ENCODE data around the gene FIP1L1.
"Not testable (repeated sequence)": the region's sequence is repeated elsewhere in the genome, so short reads cannot be mapped to it uniquely, and the experiment has no call there.

The FIP1L1 gene

GRCh38 chr4:53466576-53466975, 89.1 kb downstream of the FIP1L1 start:
- DNase-seq (ENCODE audit: low spot score); FAIRE-seq: not testable (repeated sequence)

GRCh38 chr4:53476232-53477037, 99.0 kb downstream of the FIP1L1 start:
- DNase-seq (ENCODE audit: low spot score) (peak; percentile 86), FAIRE-seq (peak; percentile 73)

DNA sequence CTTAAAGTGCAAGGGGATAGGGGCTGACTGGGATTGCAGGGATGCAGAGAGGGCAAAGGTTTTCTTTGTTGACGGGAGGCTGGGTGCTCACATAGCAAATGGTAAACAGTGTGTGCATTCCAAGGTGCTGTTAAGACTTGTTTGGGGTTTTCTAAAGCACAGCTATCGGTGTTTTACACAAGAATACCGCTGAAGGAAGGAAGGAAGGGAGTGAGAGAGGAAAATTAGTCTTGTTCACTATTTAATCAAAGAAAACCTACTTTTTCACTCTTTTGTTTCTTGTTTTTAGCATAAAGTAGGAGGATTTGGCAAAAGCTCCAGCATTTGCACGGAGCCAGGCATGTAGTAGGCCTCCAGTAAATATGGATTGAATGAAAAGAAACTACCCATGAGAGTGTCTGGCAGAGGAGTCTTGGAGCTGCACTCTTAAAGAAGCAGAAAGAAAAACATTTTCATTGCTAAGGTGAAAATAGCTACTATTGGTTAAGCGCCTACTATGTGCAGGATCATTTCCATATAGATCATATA, 99.7 kb downstream of the FIP1L1 start:
- no peak for FAIRE-seq
- DNase-seq (ENCODE audit: low spot score): no peak

DNA sequence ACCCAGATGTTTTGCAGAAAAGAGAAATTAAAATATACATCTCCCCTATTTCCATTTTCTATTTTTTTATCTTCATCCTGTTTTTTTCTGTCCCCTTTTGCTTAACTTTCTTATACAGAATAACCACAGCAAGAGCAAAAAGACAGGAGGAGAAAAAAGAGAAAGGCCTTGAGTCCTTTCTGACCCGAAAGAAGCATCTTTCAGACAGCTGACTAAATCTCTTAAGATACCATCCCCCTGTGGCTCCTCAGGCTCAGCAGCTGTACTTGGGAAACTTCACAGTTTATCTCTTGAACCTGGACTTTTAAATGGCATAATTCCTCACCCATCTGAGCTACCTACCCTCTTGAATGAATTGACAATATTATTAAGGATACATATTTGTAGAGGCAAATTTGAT, 100.2 kb downstream of the FIP1L1 start:
- DNase-seq (ENCODE audit: low spot score) (no peak), FAIRE-seq (no peak)

DNA sequence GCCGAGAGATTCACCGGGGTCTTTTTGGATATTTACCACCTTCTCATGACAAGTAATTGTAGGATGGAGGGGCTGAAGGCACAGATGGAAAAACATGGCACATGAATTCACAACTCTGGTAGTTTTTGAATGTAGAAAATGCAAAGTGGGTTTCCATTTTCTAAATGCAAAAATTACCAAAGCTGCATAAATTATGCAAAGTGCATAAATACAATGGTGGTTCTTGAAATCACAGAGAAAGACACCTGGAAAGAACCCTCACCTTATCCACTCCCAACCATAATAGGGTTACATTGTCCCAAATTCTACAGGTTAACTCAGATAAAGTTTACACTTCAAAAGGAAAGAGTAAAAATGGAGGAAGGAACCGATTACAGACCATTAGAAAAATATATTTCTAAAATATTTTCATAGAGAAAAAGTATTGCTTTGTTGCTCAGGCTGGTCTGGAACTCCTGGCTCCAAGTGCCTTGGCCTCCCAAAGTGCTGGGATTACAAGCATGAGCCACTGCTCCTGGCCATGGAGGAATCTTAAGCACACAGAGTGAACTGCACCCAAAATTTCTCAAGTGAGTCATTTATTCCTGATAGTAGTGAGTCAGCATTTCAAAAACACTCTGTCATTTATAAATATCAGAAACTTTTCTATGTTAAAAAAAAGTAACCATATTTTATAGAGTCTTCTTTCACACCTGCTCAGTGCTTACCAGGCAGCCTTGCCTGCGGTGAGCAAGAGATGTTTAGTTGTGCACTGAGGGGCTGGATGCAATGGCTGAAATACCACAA, 101.4 kb downstream of the FIP1L1 start:
- FAIRE-seq (peak; percentile 67), DNase-seq (ENCODE audit: low spot score) (peak; percentile 66)

- DNase-seq (ENCODE audit: low spot score): peak; percentile 47
- FAIRE-seq: peak; percentile 64
Observed at GRCh38 chr4:53479736-53480525, 102.5 kb downstream of the FIP1L1 start.

- no peak for FAIRE-seq
- DNase-seq (ENCODE audit: low spot score): no peak
Observed at GRCh38 chr4:53480909-53481308, 103.5 kb downstream of the FIP1L1 start.

GRCh38 chr4:53481586-53481985, 104.1 kb downstream of the FIP1L1 start:
- DNase-seq (ENCODE audit: low spot score) (no peak), FAIRE-seq (no peak)

GRCh38 chr4:53483250-53483649, 105.8 kb downstream of the FIP1L1 start:
- FAIRE-seq (no peak), DNase-seq (ENCODE audit: low spot score) (no peak)

DNA sequence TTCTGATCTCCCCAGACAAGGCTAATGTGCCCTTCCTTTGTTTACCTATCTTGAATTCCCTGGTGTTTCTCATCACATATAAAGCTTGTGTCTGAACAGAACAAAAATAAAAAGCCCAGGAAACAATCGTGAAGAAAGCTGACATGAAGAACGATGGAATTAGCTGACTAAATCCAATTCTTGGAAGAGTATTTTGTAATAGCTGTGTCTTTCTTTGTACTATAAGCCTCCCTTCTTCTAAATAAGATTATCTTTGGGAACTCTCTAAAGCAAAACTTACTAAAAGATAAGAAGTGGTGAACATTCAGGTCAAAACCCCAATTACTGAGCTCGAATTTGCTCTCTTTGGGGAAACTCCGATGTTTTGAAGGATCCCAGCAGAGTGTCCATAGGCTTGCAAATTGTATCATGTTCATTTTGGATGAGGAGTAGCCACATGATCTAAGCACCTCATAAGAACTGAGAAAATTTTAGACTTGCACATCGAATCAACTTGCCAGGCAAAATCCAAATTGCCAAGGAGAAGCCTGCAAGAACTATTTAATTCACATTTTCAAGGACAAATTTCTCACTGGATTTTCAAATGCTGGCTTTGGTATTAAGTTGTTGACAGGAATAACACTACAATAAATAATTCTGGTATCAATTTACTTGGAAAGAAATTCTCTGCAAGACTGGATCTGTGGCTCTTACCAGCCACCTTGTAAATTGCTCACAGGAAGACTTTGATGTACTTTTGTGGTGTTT, 107.6 kb downstream of the FIP1L1 start:
- DNase-seq (ENCODE audit: low spot score) (no peak), FAIRE-seq (no peak)

DNA sequence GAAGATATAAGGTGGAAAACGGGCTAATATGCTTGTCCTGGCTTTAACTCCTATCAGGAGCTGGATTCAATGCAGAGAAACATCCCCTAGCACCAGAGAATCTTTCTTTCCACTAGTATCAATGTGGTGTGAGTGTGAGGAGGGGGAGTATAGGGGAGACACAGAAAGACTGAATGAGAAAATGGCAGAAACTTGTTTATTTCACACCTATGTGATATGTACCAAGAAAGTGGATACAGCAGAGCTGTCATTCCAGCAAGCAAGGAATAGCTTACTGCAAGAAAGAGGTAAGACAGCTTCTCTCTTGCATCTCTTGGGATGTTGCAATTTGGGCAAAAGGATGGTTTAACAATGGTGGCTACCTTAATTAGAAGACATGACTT, 108.2 kb downstream of the FIP1L1 start:
- FAIRE-seq (no peak), DNase-seq (ENCODE audit: low spot score) (no peak)

DNA sequence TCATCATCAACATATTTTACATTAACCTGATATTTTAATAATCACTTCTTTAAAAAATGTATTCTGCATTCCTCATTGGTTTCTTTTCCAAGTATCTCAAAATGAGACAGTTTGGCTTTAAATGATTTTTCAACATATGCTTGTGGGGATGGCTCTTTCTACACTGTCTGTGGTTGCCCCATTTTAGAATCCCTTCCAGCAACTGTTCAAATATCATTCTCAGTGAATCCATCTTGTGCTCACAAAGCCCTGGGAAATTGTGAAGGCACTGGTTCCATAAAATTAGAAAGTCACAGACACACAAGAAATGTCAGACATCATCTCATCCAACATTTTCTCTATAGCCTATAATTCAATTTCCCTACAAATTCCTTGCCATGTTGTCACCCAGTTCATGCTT, 110.3 kb downstream of the FIP1L1 start:
- DNase-seq (ENCODE audit: low spot score) (peak; percentile 19), FAIRE-seq (no peak)

DNA sequence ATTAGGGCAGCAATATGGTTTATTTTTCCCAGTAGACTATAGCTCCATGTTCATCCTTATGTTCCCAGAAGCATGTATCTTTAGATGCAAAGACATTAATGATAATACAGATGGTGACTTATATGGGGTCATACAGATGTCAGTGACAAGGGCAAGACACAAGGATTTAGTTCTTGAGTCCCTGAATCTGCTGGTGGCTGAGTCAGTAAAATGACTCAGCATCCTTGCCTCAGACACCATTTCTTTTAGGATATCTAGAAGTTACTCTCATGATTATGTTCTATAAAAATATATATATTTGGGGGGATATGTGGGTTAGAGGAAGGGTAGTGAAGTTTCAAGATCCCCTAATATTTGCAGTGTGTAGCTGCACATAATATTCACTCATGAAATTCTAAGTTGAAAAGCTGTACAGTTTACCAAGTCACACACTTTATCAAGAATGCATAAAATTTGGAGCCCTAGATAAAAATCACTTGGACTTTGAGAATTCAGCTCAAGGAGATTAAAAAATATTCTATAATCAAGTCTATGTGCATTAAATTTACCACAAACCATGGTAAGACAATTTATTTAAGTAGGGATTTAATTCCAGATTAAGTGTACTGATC, 111.9 kb downstream of the FIP1L1 start:
- FAIRE-seq: peak; percentile 86
- DNase-seq (ENCODE audit: low spot score): peak; percentile 53

DNA sequence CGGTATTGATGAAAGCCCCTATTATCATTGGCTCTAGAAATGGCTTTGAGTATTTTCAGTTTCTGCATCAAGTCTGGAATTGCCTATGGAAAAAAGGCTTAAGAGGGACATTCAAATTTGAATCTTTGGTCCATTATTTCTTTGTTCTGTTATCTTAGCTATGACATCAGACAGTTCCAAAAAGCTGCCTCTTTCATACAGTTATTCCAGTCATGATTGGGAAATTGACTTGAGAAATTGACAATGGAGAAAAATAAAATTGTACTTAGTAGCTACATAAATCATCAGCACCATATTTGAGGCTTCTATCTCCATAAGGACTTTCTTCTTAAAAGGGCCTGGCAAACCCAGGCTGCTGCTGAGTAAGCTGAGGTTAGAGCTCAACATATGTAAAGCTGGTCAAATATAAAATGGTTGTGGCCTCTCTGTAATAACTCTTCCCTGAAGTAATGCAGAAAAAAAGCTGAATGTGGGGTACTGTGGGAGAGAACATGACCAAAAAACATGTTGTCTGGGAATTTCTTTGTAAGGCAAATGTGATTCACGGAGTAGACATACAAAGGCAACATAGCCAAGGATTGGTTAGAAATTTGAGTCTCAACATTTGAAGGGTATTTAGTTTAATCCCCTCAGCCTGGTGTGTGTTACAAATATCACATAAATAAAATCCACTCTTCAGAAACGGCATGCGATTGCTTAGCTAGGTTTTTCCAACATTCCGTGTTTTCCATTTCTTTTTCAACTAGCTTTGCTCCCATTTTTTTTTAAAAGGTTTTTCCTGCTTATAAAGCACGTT, 112.9 kb downstream of the FIP1L1 start:
- DNase-seq (ENCODE audit: low spot score) (no peak), FAIRE-seq (no peak)

- DNase-seq (ENCODE audit: low spot score) (peak; percentile 36), FAIRE-seq (peak; percentile 74)
Observed at GRCh38 chr4:53490965-53491622, 113.7 kb downstream of the FIP1L1 start.

DNA sequence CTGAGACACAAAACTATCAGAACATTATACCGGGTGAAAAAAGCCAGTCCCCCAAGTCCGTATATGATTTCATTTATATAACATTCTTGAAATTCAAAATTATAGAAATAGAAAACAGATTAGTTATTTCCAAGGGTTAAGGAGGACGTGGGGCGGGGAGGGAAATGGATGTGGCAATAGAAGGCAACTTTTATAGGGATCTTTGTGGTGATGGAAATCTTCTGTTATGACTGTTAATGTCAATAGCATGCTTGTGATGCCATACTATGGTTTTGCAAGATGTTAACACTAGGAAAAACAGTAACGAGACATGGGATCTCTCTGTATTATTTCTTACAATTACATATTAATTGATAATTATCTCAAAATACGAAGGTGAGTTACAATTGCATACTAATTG, 117.4 kb downstream of the FIP1L1 start:
- DNase-seq (ENCODE audit: low spot score) (no peak), FAIRE-seq (no peak)

- no peak for DNase-seq (ENCODE audit: low spot score)
- no peak for FAIRE-seq
Observed at GRCh38 chr4:53497487-53498244, 120.2 kb downstream of the FIP1L1 start.

GRCh38 chr4:53498706-53499105, 121.3 kb downstream of the FIP1L1 start:
- FAIRE-seq (no peak), DNase-seq (ENCODE audit: low spot score) (no peak)
